H1 (cell line): ENCODE data around the gene RBP5. TPM values are rescaled to one million over a fixed set of nuclear protein-coding genes. Genes with fewer than 3 reads are reported as not detected.

Experiments
- CTCF ChIA-PET: fragments of 300-600 bp; sonication (Branson Sonifier 250); formaldehyde crosslinking; loops from one replicate; lab custom pipeline; 2021; ENCODE audit not compliant: partially characterized antibody; lab: Charles Lee
- POLR2A ChIA-PET: fragments of 300-600 bp; sonication (Branson Sonifier 250); formaldehyde crosslinking; loops from one replicate; lab custom pipeline; 2021; ENCODE audit warnings: inconsistent platforms; ENCODE audit not compliant: partially characterized antibody; lab: Charles Lee
- DNase-seq, 2 experiments: peaks; one replicate each; pipeline versions ENCODE4 v3.0.0 to v3.0.0-alpha.2; 2010 to 2022; ENCODE audit warnings: low spot score in 2 of 2, low read depth in 1 of 2, mixed read lengths in 1 of 2
- FAIRE-seq: peaks from 2 replicates; lab custom pipeline; 2011; peaks lifted over from hg19 to GRCh38; lab: Jason Lieb, UNC
- H2AFZ ChIP-seq: 2 replicates; pipeline ENCODE4 v1.8.1; 2012; ENCODE audit warnings: low read length, inconsistent platforms
- H2AK5ac ChIP-seq: 2 replicates; pipeline ENCODE4 v1.6.1; 2013; ENCODE audit warnings: low read depth, low read length
- H2BK120ac ChIP-seq: replicated peaks from 2 replicates; pipeline ENCODE3; 2013; ENCODE audit warnings: low read depth, low read length, inconsistent platforms
- H2BK12ac ChIP-seq: 2 replicates; pipeline ENCODE4 v1.6.1; 2013; ENCODE audit warnings: low read depth, low read length
- H2BK15ac ChIP-seq: 2 replicates; pipeline ENCODE4 v1.6.1; 2013; ENCODE audit warnings: low read length
- H2BK20ac ChIP-seq: 2 replicates; pipeline ENCODE4 v1.6.1; 2013; ENCODE audit warnings: low read length
- H2BK5ac ChIP-seq: 2 replicates; pipeline ENCODE4 v1.6.1; 2013; ENCODE audit warnings: low read depth, low read length
- H3K14ac ChIP-seq: 2 replicates; pipeline ENCODE4 v1.6.1; 2013; ENCODE audit warnings: inconsistent platforms; ENCODE audit not compliant: insufficient read length
- H3K18ac ChIP-seq: 2 replicates; pipeline ENCODE4 v1.6.1; 2013; ENCODE audit warnings: low read length; ENCODE audit errors: extremely low read depth
- H3K23ac ChIP-seq: 2 replicates; pipeline ENCODE4 v1.6.1; 2013; ENCODE audit warnings: inconsistent platforms; ENCODE audit not compliant: insufficient read length
- H3K23me2 ChIP-seq: 2 replicates; pipeline ENCODE4 v1.6.1; 2013; ENCODE audit warnings: low read depth, low read length
- H3K27ac ChIP-seq: 2 replicates; pipeline ENCODE4 v1.6.1; 2011; ENCODE audit warnings: low read depth, low read length, inconsistent platforms
- H3K27me3 ChIP-seq, 4 experiments: replicated peaks in 1 of 4; 1 replicate in 1 of 4; 2 replicates in 3 of 4; pipeline versions ENCODE4 v1.6.1 to v1.8.1; 2011 to 2013; ENCODE audit warnings: low read length in 3 of 4, mild to moderate bottlenecking in 3 of 4, inconsistent platforms in 2 of 4, mixed read lengths in 2 of 4, moderate library complexity in 1 of 4; ENCODE audit not compliant: control insufficient read depth in 3 of 4, insufficient read depth in 3 of 4; ENCODE audit errors: extremely low read depth in 1 of 4
- H3K36me3 ChIP-seq, 4 experiments: 2 replicates each; pipeline versions ENCODE4 v1.6.1 to v1.8.1; 2011 to 2013; ENCODE audit warnings: mild to moderate bottlenecking in 4 of 4, low read length in 3 of 4, moderate library complexity in 2 of 4, control low read depth in 1 of 4, inconsistent platforms in 1 of 4; ENCODE audit not compliant: insufficient read depth in 4 of 4, control insufficient read depth in 2 of 4
- H3K4ac ChIP-seq: replicated peaks from 2 replicates; pipeline ENCODE3; 2013; ENCODE audit warnings: low read length, low read depth, mixed read lengths, inconsistent platforms; ENCODE audit not compliant: insufficient read length
- H3K4me1 ChIP-seq, 4 experiments: replicated peaks in 1 of 4; 1 replicate in 1 of 4; 2 replicates in 3 of 4; pipeline versions ENCODE4 v1.6.1 to v1.8.1; 2011 to 2013; ENCODE audit warnings: low read length in 3 of 4, inconsistent platforms in 2 of 4, mixed read lengths in 1 of 4; ENCODE audit not compliant: insufficient read depth in 4 of 4, control insufficient read depth in 3 of 4
- H3K4me2 ChIP-seq, 2 experiments: 2 replicates each; pipeline versions ENCODE4 v1.6.1 to v1.8.1; 2011 to 2013; ENCODE audit warnings: low read depth in 2 of 2, low read length in 2 of 2, control low read depth in 1 of 2, inconsistent platforms in 1 of 2, mild to moderate bottlenecking in 1 of 2; ENCODE audit not compliant: insufficient read depth in 1 of 2
- H3K4me3 ChIP-seq, 4 experiments: fragments of 200-600, 300-600 bp in 1 of 4; sonication (generic), shearing (Covaris generic), sonication (Bioruptor Twin) in 1 of 4; 2 replicates each; pipeline versions ENCODE4 v1.5.1 to v1.8.1; 2011 to 2016; ENCODE audit warnings: low read length in 4 of 4, low read depth in 3 of 4, control low read depth in 2 of 4, inconsistent platforms in 2 of 4, mild to moderate bottlenecking in 2 of 4, mixed read lengths in 1 of 4, moderate library complexity in 1 of 4; ENCODE audit not compliant: insufficient read depth in 2 of 4; ENCODE audit errors: extremely low read depth in 1 of 4
- H3K56ac ChIP-seq: replicated peaks from 2 replicates; pipeline ENCODE3; 2013; ENCODE audit warnings: low read depth, mild to moderate bottlenecking, mixed read lengths, low read length, inconsistent platforms; ENCODE audit not compliant: insufficient read length
- H3K79me1 ChIP-seq: 2 replicates; pipeline ENCODE4 v1.6.1; 2013; ENCODE audit warnings: low read depth, low read length, control low read depth
- H3K79me2 ChIP-seq, 2 experiments: 2 replicates each; pipeline versions ENCODE4 v1.6.1 to v1.8.1; 2012 to 2013; ENCODE audit warnings: low read length in 2 of 2, mild to moderate bottlenecking in 2 of 2, inconsistent platforms in 1 of 2; ENCODE audit not compliant: insufficient read depth in 2 of 2, control insufficient read depth in 1 of 2
- H3K9ac ChIP-seq, 4 experiments: replicated peaks in 1 of 4; 1 replicate in 1 of 4; 2 replicates in 3 of 4; pipeline versions ENCODE4 v1.6.1 to v1.8.1; 2011 to 2013; ENCODE audit warnings: low read depth in 3 of 4, low read length in 3 of 4, control low read depth in 2 of 4, mild to moderate bottlenecking in 2 of 4, moderate library complexity in 2 of 4, inconsistent platforms in 1 of 4; ENCODE audit errors: extremely low read depth in 1 of 4
- H3K9me3 ChIP-seq, 2 experiments: 2 replicates each; pipeline versions ENCODE4 v1.6.1 to v1.8.1; 2012 to 2013; ENCODE audit warnings: mild to moderate bottlenecking in 2 of 2, moderate library complexity in 2 of 2, control low read depth in 1 of 2, inconsistent platforms in 1 of 2, low read depth in 1 of 2, low read length in 1 of 2, mixed read lengths in 1 of 2; ENCODE audit not compliant: insufficient read depth in 2 of 2
- H4K20me1 ChIP-seq, 2 experiments: replicated peaks in 1 of 2; 2 replicates each; pipeline versions ENCODE3 to v1.8.1; 2011 to 2013; ENCODE audit warnings: inconsistent platforms in 2 of 2, low read length in 2 of 2, mild to moderate bottlenecking in 1 of 2; ENCODE audit not compliant: insufficient read depth in 2 of 2, control insufficient read depth in 1 of 2
- H4K5ac ChIP-seq: 2 replicates; pipeline ENCODE4 v1.6.1; 2013; ENCODE audit warnings: low read length, low read depth, mixed read lengths, inconsistent platforms; ENCODE audit not compliant: insufficient read length
- H4K8ac ChIP-seq: 2 replicates; pipeline ENCODE4 v1.8.0; 2013; ENCODE audit warnings: mild to moderate bottlenecking, moderate library complexity, low read length, inconsistent platforms; ENCODE audit not compliant: insufficient read depth; ENCODE audit errors: extremely low read depth
- H4K91ac ChIP-seq: replicated peaks from 2 replicates; pipeline ENCODE3; 2013; ENCODE audit warnings: low read length, mixed read lengths, inconsistent platforms; ENCODE audit not compliant: insufficient read length
- CTCF ChIP-seq, 3 experiments: IDR thresholded peaks; 1 replicate in 2 of 3; 2 replicates in 1 of 3; pipeline versions ENCODE4 v1.5.1 to v1.6.1; 2011; ENCODE audit warnings: low read length in 3 of 3, mild to moderate bottlenecking in 3 of 3, inconsistent platforms in 2 of 3, low read depth in 1 of 3, moderate library complexity in 1 of 3; ENCODE audit not compliant: insufficient read depth in 1 of 3; ENCODE audit errors: control extremely low read depth in 1 of 3
- RAD21 ChIP-seq, 2 experiments: IDR thresholded peaks in 1 of 2; conservative IDR thresholded peaks in 1 of 2; 2 replicates each; pipeline ENCODE4 v1.6.1; 2011; ENCODE audit warnings: low read depth in 2 of 2, low read length in 2 of 2, improper control_type of control experiment in 1 of 2, inconsistent platforms in 1 of 2, mild to moderate bottlenecking in 1 of 2, moderate library complexity in 1 of 2
- SRF ChIP-seq: IDR thresholded peaks from 2 replicates; pipeline ENCODE4 v1.6.1; 2011; ENCODE audit warnings: mild to moderate bottlenecking, low read depth, low read length, moderate library complexity
- WGBS, 2 experiments: shearing (Covaris generic) in 1 of 2; methylation state at CpG; one replicate each; pipeline versions ENCODE4 v1.1.6 to v1.1.7; 2013 to 2015; ENCODE audit warnings: low lambda C conversion rate in 2 of 2, mixed read lengths in 2 of 2, inconsistent platforms in 1 of 2, low coverage in 1 of 2, missing lambda C conversion rate in 1 of 2; ENCODE audit not compliant: insufficient replicate concordance in 2 of 2, insufficient coverage in 1 of 2, insufficient read length in 1 of 2; ENCODE audit errors: extremely low coverage in 1 of 2, missing lambda C conversion rate in 1 of 2; 5-methylcytosine and 5-hydroxymethylcytosine counted together
- polyA plus RNA-seq, 7 experiments: library from polyadenylated mRNA; depleted of rRNA in 3 of 7; stranded (reverse) in 5 of 7; unstranded in 2 of 7; fragments of >200 nt in 5 of 7; fragments of 200-250 nt in 2 of 7; gene quantifications; 1 replicate in 5 of 7; 2 replicates in 1 of 7; 4 replicates in 1 of 7; pipeline versions ENCODE4 v1.2.1 to v1.2.3, GENCODE V29; 2011 to 2013; ENCODE audit warnings: missing spikeins in 2 of 7, mixed read lengths in 2 of 7
- total RNA-seq: library from RNA; stranded (reverse); fragmentation: NEBNext Ultra II Directional; extraction: Animal tissue kit (Norgen Biotek cat#: 25700); gene quantifications from 2 replicates; pipeline ENCODE4 v1.2.1, GENCODE V29; 2021

The RBP5 gene
- total and polyA plus RNA-seq, 2 of the 8 experiments (the other 6 are each of a cell fraction or from before 2014, with no cell fraction given): 1.2 to 1.9 TPM

GRCh38 chr12:7113389-7113871 is 15.3 kb downstream of the RBP5 start:
- 51% methylated on average over 5 of the region's 5 CpGs; no CpG with 5 or more reads in 1 of the 2 experiments for WGBS, 2 experiments
- H3K27ac ChIP-seq: no peak overlapping the region
- no peak overlapping the region for H2BK20ac ChIP-seq
- POLR2A ChIA-PET: interaction anchor here (1.0 to 2.3 kb wide), 10 partner anchors 9 to 244 kb away, joined by 3 to 14 read pairs (median 5); partner anchors contain the start of genes C12orf57, C1S and RNU7-1
- H2AFZ ChIP-seq: no peak overlapping the region
- H3K9ac ChIP-seq: no peak overlapping the region
- CTCF ChIA-PET: interaction anchor here (0.7 to 4.1 kb wide), 40 partner anchors 9 to 206 kb away, joined by 3 to 58 read pairs (median 4); partner anchors contain the start of genes C1R, C1S and PEX5
- no peak overlapping the region for H2BK120ac ChIP-seq
- TF ChIP-seq SRF (no peak), RAD21 (IDR thresholded peaks at IDR 0.05 in 1 of 2, conservative IDR thresholded peaks at IDR 0.05 in 1 of 2; ENCODE audit: low read depth in 2 of 2, low read length in 2 of 2) (peak; percentile 62 to 75), CTCF (IDR thresholded peaks at IDR 0.05; ENCODE audit: control extremely low read depth in 1 of 3, insufficient read depth in 1 of 3, low read depth in 1 of 3, low read length in 3 of 3) (peak; percentile 58 to 71 (median 70))
- TF ChIP-seq, all 59 proteins: peak for 2
- Histone ChIP-seq H2AK5ac (no peak overlapping the region), H3K18ac (no peak overlapping the region), H3K14ac (no peak overlapping the region), H3K23ac (no peak overlapping the region), H4K20me1 (peaks cover 0 to 1% of the 10 kb centered on the region in 2 experiments), H2BK12ac (no peak overlapping the region), H3K9me3 (no peaks in the 10 kb centered on the region), H3K4me1 (no peaks in the 10 kb centered on the region), H2BK5ac (no peak overlapping the region), H3K27me3 (no peaks in the 10 kb centered on the region), H3K79me2 (no peaks in the 10 kb centered on the region), H3K36me3 (no peaks in the 10 kb centered on the region), H4K5ac (no peak overlapping the region), H3K56ac (no peak overlapping the region), H4K91ac (no peak overlapping the region), H2BK15ac (no peak overlapping the region), H3K23me2 (peaks cover 2% of the 10 kb centered on the region), H3K79me1 (no peaks in the 10 kb centered on the region), H3K4me3 (no peak overlapping the region), H3K4ac (no peak overlapping the region), H4K8ac (peak overlapping the region; percentile 9; the same call in 1 of the 2 replicates), H3K4me2 (no peak overlapping the region)
- DNase-seq (peak in 1 of 2 experiments; percentile 51), FAIRE-seq (peak; percentile 52)
